K562 (cell line): Measurements from ENCODE around the gene TMEM205. TPM values are rescaled to one million over a fixed set of nuclear protein-coding genes. Genes with fewer than 3 reads are reported as not detected.

Experiments used
- ATAC-seq: fragments of 200-7000 bp; cut with Tn5 transposase; 3 replicates; pipeline ENCODE4 v1.9.1; 2020; ENCODE audit warnings: moderate library complexity
- BruUV-seq: library from RNA; stranded (reverse); fragments of 400-500 nt; replicated peaks from 2 replicates; lab custom pipeline; 2021; lab: Mats Ljungman, UMichigan
- CTCF ChIA-PET: fragments of 300-600 bp; formaldehyde crosslinking; extraction: SDS; loops from one replicate; lab custom pipeline; 2021; ENCODE audit warnings: low intra/inter-chr PET ratio; lab: Yijun Ruan, JAX
- POLR2A ChIA-PET: fragments of 300-600, 350-650 bp; sonication (Branson Sonifier 250); formaldehyde crosslinking; extraction: SDS; loops from one replicate; lab custom pipeline; 2021; ENCODE audit warnings: antibody characterized with exemption, inconsistent platforms; lab: Yijun Ruan, JAX
- DNase-seq, 4 experiments: peaks; one replicate each; pipeline versions ENCODE4 v3.0.0 to v3.0.0-alpha.2; 2011 to 2018; ENCODE audit warnings: low spot score in 3 of 4, mixed read lengths in 3 of 4; ENCODE audit errors: extremely low read depth in 1 of 4
- FAIRE-seq: peaks from 2 replicates; lab custom pipeline; 2011; peaks lifted over from hg19 to GRCh38; lab: Jason Lieb, UNC
- H2AFZ ChIP-seq: 2 replicates; pipeline ENCODE4 v1.6.0; 2011; ENCODE audit warnings: low read depth, low read length, control low read depth, inconsistent platforms
- H3K27ac ChIP-seq: fragments of 200-600 bp; 3 replicates; pipeline ENCODE4 v1.8.0; 2011; ENCODE audit warnings: low read depth, mild to moderate bottlenecking, control low read depth, inconsistent platforms, low read length, moderate library complexity, mixed read lengths; ENCODE audit errors: extremely low read depth
- H3K27me3 ChIP-seq, 2 experiments: fragments of 300-600 bp in 1 of 2; 2 replicates in 1 of 2; 3 replicates in 1 of 2; pipeline versions ENCODE4 v1.6.0 to v1.8.0; 2011; ENCODE audit warnings: inconsistent platforms in 2 of 2, low read length in 2 of 2, mild to moderate bottlenecking in 1 of 2, mixed read lengths in 1 of 2, moderate library complexity in 1 of 2; ENCODE audit not compliant: control insufficient read depth in 2 of 2, insufficient read depth in 2 of 2
- H3K36me3 ChIP-seq: fragments of 300-600 bp; 3 replicates; pipeline ENCODE4 v1.8.0; 2011; ENCODE audit warnings: mild to moderate bottlenecking, low read length, inconsistent platforms; ENCODE audit not compliant: control insufficient read depth, insufficient read depth
- H3K4me1 ChIP-seq, 2 experiments: fragments of 200-600 bp in 1 of 2; replicated peaks in 1 of 2; 2 replicates in 1 of 2; 3 replicates in 1 of 2; pipeline versions ENCODE4 v1.5.1 to v1.8.0; 2011; ENCODE audit warnings: inconsistent platforms in 2 of 2, low read length in 2 of 2, mild to moderate bottlenecking in 1 of 2, mixed read lengths in 1 of 2, moderate library complexity in 1 of 2; ENCODE audit not compliant: control insufficient read depth in 2 of 2, insufficient read depth in 2 of 2
- H3K4me2 ChIP-seq: 2 replicates; pipeline ENCODE4 v1.6.1; 2011; ENCODE audit warnings: low read length, control low read depth, inconsistent platforms, mixed read lengths; ENCODE audit not compliant: insufficient read depth
- H3K4me3 ChIP-seq: fragments of 200-600 bp; sonication (generic), shearing (Covaris generic); 2 replicates; pipeline ENCODE4 v1.5.1; 2016; ENCODE audit warnings: control low read depth, inconsistent platforms
- H3K79me2 ChIP-seq: fragments of 200-600 bp; 3 replicates; pipeline ENCODE4 v1.8.0; 2011; ENCODE audit warnings: low read length, inconsistent platforms; ENCODE audit not compliant: control insufficient read depth, insufficient read depth
- H3K9ac ChIP-seq, 2 experiments: 2 replicates each; pipeline versions ENCODE4 v1.6.0 to v1.6.1; 2011; ENCODE audit warnings: low read depth in 2 of 2, low read length in 2 of 2, control low read depth in 1 of 2, inconsistent platforms in 1 of 2, mild to moderate bottlenecking in 1 of 2, mixed read lengths in 1 of 2; ENCODE audit not compliant: insufficient read depth in 1 of 2
- H3K9me1 ChIP-seq: one replicate; pipeline ENCODE4 v1.6.0; 2011; ENCODE audit warnings: inconsistent platforms, mild to moderate bottlenecking, low read length, moderate library complexity; ENCODE audit not compliant: control insufficient read depth, insufficient read depth
- H3K9me3 ChIP-seq: replicated peaks from 2 replicates; pipeline ENCODE4 v1.5.1; 2011; ENCODE audit warnings: low read depth, low read length, inconsistent platforms; ENCODE audit not compliant: control insufficient read depth, insufficient read depth
- H4K20me1 ChIP-seq: replicated peaks from 2 replicates; pipeline ENCODE4 v1.6.1; 2011; ENCODE audit warnings: low read length, inconsistent platforms, mixed read lengths; ENCODE audit not compliant: control insufficient read depth, insufficient read depth
- ADNP ChIP-seq: fragments of 200-800 bp; sonication (Bioruptor generic); IDR thresholded peaks from 2 replicates; pipeline ENCODE4 v1.6.1; 2016; ENCODE audit warnings: missing genetic modification characterization, missing compliant biosample characterization
- CEBPG ChIP-seq, 3 experiments: fragments of 200-800 bp in 1 of 3; sonication (Bioruptor generic) in 1 of 3; sonication (generic) in 1 of 3; formaldehyde crosslinking in 1 of 3; IDR thresholded peaks in 2 of 3; conservative IDR thresholded peaks in 1 of 3; 2 replicates each; pipeline versions ENCODE4 v1.6.1 to v1.8.0; 2016 to 2022; ENCODE audit warnings: missing compliant biosample characterization in 2 of 3, missing genetic modification characterization in 2 of 3, mild to moderate bottlenecking in 1 of 3, missing genetic modification reagents in 1 of 3
- CREB1 ChIP-seq, 2 experiments: sonication (generic) in 1 of 2; formaldehyde crosslinking in 1 of 2; IDR thresholded peaks; 2 replicates each; pipeline versions ENCODE4 v1.6.1 to v1.8.0; 2012 to 2022; ENCODE audit warnings: inconsistent platforms in 1 of 2, mild to moderate bottlenecking in 1 of 2, missing genetic modification reagents in 1 of 2, moderate library complexity in 1 of 2
- DIDO1 ChIP-seq: fragments of 450-650 bp; IDR thresholded peaks from 2 replicates; pipeline ENCODE4 v1.6.1; 2016; ENCODE audit warnings: low read depth, missing biosample characterization, missing genetic modification characterization
- FOS ChIP-seq: IDR thresholded peaks from 3 replicates; pipeline ENCODE4 v1.6.1; 2011; ENCODE audit not compliant: insufficient read length; ENCODE audit errors: extremely low read depth
- FOXK2 ChIP-seq, 2 experiments: fragments of 450-650 bp; IDR thresholded peaks in 1 of 2; conservative IDR thresholded peaks in 1 of 2; 2 replicates each; pipeline ENCODE4 v1.6.1; 2016; ENCODE audit warnings: low read depth in 2 of 2, mild to moderate bottlenecking in 1 of 2
- HDAC1 ChIP-seq, 2 experiments: fragments of 450-650 bp; IDR thresholded peaks; 2 replicates each; pipeline ENCODE4 v1.6.1; 2016 to 2017; ENCODE audit warnings: inconsistent platforms in 1 of 2, mild to moderate bottlenecking in 1 of 2, moderate library complexity in 1 of 2
- MYBL2 ChIP-seq, 2 experiments: fragments of 450-650 bp in 1 of 2; sonication (generic) in 1 of 2; formaldehyde crosslinking in 1 of 2; IDR thresholded peaks; 2 replicates each; pipeline versions ENCODE4 v1.6.1 to v1.8.1; 2017 to 2022; ENCODE audit warnings: borderline replicate concordance in 1 of 2, inconsistent platforms in 1 of 2, low read depth in 1 of 2, mild to moderate bottlenecking in 1 of 2, missing genetic modification reagents in 1 of 2, moderate library complexity in 1 of 2
- NFATC3 ChIP-seq: fragments of 450-650 bp; IDR thresholded peaks from 2 replicates; pipeline ENCODE4 v1.6.1; 2017; ENCODE audit warnings: mild to moderate bottlenecking
- SMAD2 ChIP-seq: fragments of 150-350 bp; IDR thresholded peaks from 2 replicates; pipeline ENCODE4 v1.6.1; 2014; ENCODE audit warnings: low read depth, mild to moderate bottlenecking, low read length
- SMARCE1 ChIP-seq: fragments of 450-650 bp; IDR thresholded peaks from 2 replicates; pipeline ENCODE4 v1.7.1; 2016; ENCODE audit warnings: mild to moderate bottlenecking
- SRSF3 ChIP-seq: fragments of 200-400 bp; formaldehyde crosslinking; IDR thresholded peaks from 2 replicates; pipeline ENCODE4 v1.6.1; 2016; ENCODE audit warnings: mild to moderate bottlenecking, low read length, moderate library complexity; ENCODE audit not compliant: insufficient read depth
- TAF15 ChIP-seq: fragments of 200-400 bp; formaldehyde crosslinking; IDR thresholded peaks from 2 replicates; pipeline ENCODE4 v1.6.1; 2017; ENCODE audit warnings: mild to moderate bottlenecking, low read depth, low read length, moderate library complexity
- ZNF197 ChIP-seq: fragments of 200-800 bp; sonication (Bioruptor generic); IDR thresholded peaks from 2 replicates; pipeline ENCODE4 v1.6.1; 2016; ENCODE audit warnings: low read depth, missing genetic modification characterization, missing compliant biosample characterization
- ZNF583 ChIP-seq: fragments of 250-450 bp; sonication (Bioruptor Pico); IDR thresholded peaks from 2 replicates; pipeline ENCODE4 v1.4.0; 2020
- WGBS: fragments of 100-300 bp; shearing (Covaris generic); methylation state at CpG from one replicate; pipeline ENCODE4 v1.1.6; 2016; ENCODE audit warnings: low coverage, mixed read lengths; ENCODE audit not compliant: insufficient coverage; ENCODE audit errors: missing lambda C conversion rate; 5-methylcytosine and 5-hydroxymethylcytosine counted together
- in situ Hi-C: fragments of 300-500 bp; cut with MboI; formaldehyde crosslinking; loops from 4 replicates; pipeline ENCODE4 v1.15.0; 2018; ENCODE audit warnings: inconsistent platforms, mixed read lengths
- intact Hi-C: fragments of 100-400 bp; cut with micrococcal nuclease; formaldehyde crosslinking; loops from 2 replicates; pipeline ENCODE4 v1.14.2; 2022
- polyA plus RNA-seq, 8 experiments: library from polyadenylated mRNA; depleted of rRNA in 4 of 8; stranded (reverse) in 5 of 8; unstranded in 3 of 8; fragments of >200 nt; fragmentation: Nextera tagmentation in 2 of 8; fragmentation: Illumina TruSeq in 1 of 8; extraction: Ambion mirVana in 2 of 8; extraction: Trizol in 1 of 8; gene quantifications; 2 replicates each; pipeline versions ENCODE4 v1.2.1 to v1.2.3, GENCODE V29; 2011 to 2014; ENCODE audit warnings: inconsistent platforms in 1 of 8, missing spikeins in 1 of 8
- total RNA-seq, 7 experiments: library from RNA; depleted of rRNA in 6 of 7; stranded (reverse); fragments of >200 nt in 6 of 7; fragmentation: Illumina TruSeq in 2 of 7; extraction: Trizol in 2 of 7; gene quantifications; 2 replicates each; pipeline versions ENCODE4 v1.2.1 to v1.2.3, GENCODE V29; 2011 to 2021; ENCODE audit warnings: low replicate concordance in 1 of 7
- TF ChIP-seq, protein P1 (sequence below): fragments of 250-450 bp; sonication (Bioruptor Pico); IDR thresholded peaks from 2 replicates; pipeline ENCODE4 v1.5.0; 2022; ENCODE audit warnings: mild to moderate bottlenecking
- TF ChIP-seq, protein P2 (sequence below): sonication (generic); formaldehyde crosslinking; IDR thresholded peaks from 2 replicates; pipeline ENCODE4 v1.5.0; 2020; ENCODE audit warnings: missing genetic modification reagents

The TMEM205 gene
- total and polyA plus RNA-seq, 9 of the 15 experiments (the other 6 are each of a cell fraction or from before 2014, with no cell fraction given) = 21.3 to 81.5 (median 44.1) TPM

DNA sequence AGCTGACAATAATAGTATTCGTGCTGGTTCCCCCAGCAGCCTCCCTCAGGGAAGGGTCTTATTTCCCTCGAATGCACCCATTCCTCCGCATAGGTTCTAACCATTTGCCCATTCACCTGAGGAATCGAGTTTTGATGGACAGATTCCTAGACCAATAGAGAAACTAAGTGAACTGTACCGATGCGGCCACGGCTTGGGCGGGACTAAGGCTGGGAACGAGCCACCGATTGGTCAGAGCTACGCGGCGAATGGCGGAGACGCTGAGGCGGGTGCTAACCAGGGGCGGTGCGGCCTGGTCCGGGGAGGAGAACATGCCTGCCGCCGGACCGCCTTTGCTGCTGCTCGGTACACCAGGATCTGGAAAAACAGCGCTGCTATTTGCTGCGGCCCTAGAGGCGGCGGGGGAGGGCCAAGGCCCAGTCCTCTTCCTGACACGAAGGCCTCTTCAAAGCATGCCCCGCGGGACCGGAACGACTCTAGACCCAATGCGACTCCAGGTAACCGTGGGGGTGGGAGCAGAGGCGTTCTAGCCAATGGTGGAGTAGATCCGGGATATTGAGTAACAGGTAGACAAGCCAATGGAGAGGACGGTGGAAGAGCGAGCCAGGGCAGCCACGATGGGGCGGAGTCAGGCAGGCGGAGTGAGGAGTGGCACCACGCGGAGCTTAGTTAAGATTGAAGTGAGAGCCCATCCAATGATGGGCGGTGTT lies 28.5 kb upstream of the TMEM205 start, which contains the start of gene SWSAP1:
Gene SWSAP1, plus strand, starts transcription at position 234 of the 710 bp plus-strand sequence. Its CDS starts 15 bp downstream, at position 249.
- DNase-seq = peak; percentile 95 to 100 (median 98)
- ChIA-PET CTCF (interaction anchor here (0.6 kb wide), 1 partner anchor 10 kb away, joined by 3 read pairs; the partner anchor contains the start of gene EPOR), POLR2A (interaction anchor here (0.5 to 3.6 kb wide), 24 partner anchors 9 to 276 kb away, joined by 3 to 36 read pairs (median 4); partner anchors contain the start of genes CCDC159, ECSIT, EPOR and RAB3D)
- intact Hi-C loops (loop anchor here (2.0 kb wide), 1 partner anchor 60 kb away; the partner anchor contains the start of genes ODAD3 and PRKCSH), in situ Hi-C loops (loop anchor here (5.0 kb wide), 1 partner anchor 77 kb away; the partner anchor contains the start of gene TSPAN16)
- H3K4me1 ChIP-seq = peaks cover 22 to 31% of the 10 kb centered on the region in 2 experiments
- H3K9ac ChIP-seq = peak within 1 kb of the TSS; percentile 77 to 96
- TSS peak; percentile 86 for BruUV-seq
- WGBS = under 1% methylated on average over 44 of the region's 44 CpGs
- no peaks in the 10 kb centered on the region for H3K27me3 ChIP-seq
- peak; percentile 97 for ATAC-seq
- H2AFZ ChIP-seq = peak within 1 kb of the TSS; percentile 97
- H3K9me1 ChIP-seq = no peaks in the 10 kb centered on the region
- H3K36me3 ChIP-seq = peaks cover 19% of the 10 kb centered on the region
- peaks cover 11% of the 10 kb centered on the region for H4K20me1 ChIP-seq
- peaks cover 16% of the 10 kb centered on the region; the same call in 2 of the 3 replicates for H3K79me2 ChIP-seq
- peak within 1 kb of the TSS; percentile 84 for H3K4me2 ChIP-seq
- peak; percentile 100 for FAIRE-seq
- H3K9me3 ChIP-seq = no peaks in the 10 kb centered on the region
- peak within 1 kb of the TSS; percentile 59 for H3K4me3 ChIP-seq
- peak within 1 kb of the TSS; percentile 84 for H3K27ac ChIP-seq
- TF ChIP-seq SMAD2 (no peak), HDAC1 (IDR thresholded peaks at IDR 0.05) (peak in 1 of 2 experiments; percentile 22; a peak in 2 of 4 replicates), MYBL2 (IDR thresholded peaks at IDR 0.05; ENCODE audit: low read depth) (no peak), MYBL2 (CRISPR knock-in tag; IDR thresholded peaks at IDR 0.05; ENCODE audit: borderline replicate concordance) (no peak), TAF15 (no peak), ADNP (0 out of 2 replicates have a peak, but pooled peaks have one; percentile 33), SMARCE1 (no peak), CEBPG (CRISPR knock-in tag; IDR thresholded peaks at IDR 0.05) (peak; percentile 64; the same call in 1 of the 2 replicates), CEBPG (tag; conservative IDR thresholded peaks at IDR 0.05 in 1 of 2, IDR thresholded peaks at IDR 0.05 in 1 of 2) (peak; percentile 77 to 80), FOS (peak; percentile 92), NFATC3 (no peak), FOXK2 (conservative IDR thresholded peaks at IDR 0.05 in 1 of 2, IDR thresholded peaks at IDR 0.05 in 1 of 2; ENCODE audit: low read depth in 2 of 2) (peak; percentile 63 to 73; a peak in 3 of 4 replicates), CREB1 (IDR thresholded peaks at IDR 0.05) (peak; percentile 44; the same call in 1 of the 2 replicates), CREB1 (CRISPR knock-in tag; IDR thresholded peaks at IDR 0.05) (peak; percentile 82), SRSF3 (no peak), ZNF583 (peak; percentile 59; the same call in 1 of the 2 replicates), ZNF197 (no peak), DIDO1 (tag) (0 out of 2 replicates have a peak, but pooled peaks have one; percentile 48)
- TF ChIP-seq, protein P1, sequence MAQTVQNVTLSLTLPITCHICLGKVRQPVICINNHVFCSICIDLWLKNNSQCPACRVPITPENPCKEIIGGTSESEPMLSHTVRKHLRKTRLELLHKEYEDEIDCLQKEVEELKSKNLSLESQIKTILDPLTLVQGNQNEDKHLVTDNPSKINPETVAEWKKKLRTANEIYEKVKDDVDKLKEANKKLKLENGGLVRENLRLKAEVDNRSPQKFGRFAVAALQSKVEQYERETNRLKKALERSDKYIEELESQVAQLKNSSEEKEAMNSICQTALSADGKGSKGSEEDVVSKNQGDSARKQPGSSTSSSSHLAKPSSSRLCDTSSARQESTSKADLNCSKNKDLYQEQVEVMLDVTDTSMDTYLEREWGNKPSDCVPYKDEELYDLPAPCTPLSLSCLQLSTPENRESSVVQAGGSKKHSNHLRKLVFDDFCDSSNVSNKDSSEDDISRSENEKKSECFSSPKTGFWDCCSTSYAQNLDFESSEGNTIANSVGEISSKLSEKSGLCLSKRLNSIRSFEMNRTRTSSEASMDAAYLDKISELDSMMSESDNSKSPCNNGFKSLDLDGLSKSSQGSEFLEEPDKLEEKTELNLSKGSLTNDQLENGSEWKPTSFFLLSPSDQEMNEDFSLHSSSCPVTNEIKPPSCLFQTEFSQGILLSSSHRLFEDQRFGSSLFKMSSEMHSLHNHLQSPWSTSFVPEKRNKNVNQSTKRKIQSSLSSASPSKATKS (CRISPR knock-in tag) = no peak
- TF ChIP-seq, protein P2, sequence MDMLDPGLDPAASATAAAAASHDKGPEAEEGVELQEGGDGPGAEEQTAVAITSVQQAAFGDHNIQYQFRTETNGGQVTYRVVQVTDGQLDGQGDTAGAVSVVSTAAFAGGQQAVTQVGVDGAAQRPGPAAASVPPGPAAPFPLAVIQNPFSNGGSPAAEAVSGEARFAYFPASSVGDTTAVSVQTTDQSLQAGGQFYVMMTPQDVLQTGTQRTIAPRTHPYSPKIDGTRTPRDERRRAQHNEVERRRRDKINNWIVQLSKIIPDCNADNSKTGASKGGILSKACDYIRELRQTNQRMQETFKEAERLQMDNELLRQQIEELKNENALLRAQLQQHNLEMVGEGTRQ (CRISPR knock-in tag) = peak; percentile 13; the same call in 1 of the 2 replicates
